Upper lobe of left lung (tissue), 6 donors: Measurements from ENCODE around the gene MCAT. TPM values are rescaled to one million over a fixed set of nuclear protein-coding genes. Genes with fewer than 3 reads are reported as not detected.

Source experiments
- ATAC-seq, 2 donors: fragments of 200-7000 bp; cut with Tn5 transposase; one replicate each; pipeline ENCODE4 v1.9.1; 2022; ENCODE audit warnings: mild to moderate bottlenecking in 2 of 2, moderate library complexity in 2 of 2; ENCODE audit not compliant: low FRiP score in 2 of 2
- DNase-seq, 2 donors: peaks; one replicate each; pipeline ENCODE4 v3.0.0-alpha.2; 2019 to 2020
- H3K27ac ChIP-seq, 4 donors: fragments of 200-600 bp; sonication (generic); one replicate each; pipeline ENCODE4 v1.5.1; 2016 to 2019
- H3K27me3 ChIP-seq, 4 donors: fragments of 200-600 bp; sonication (generic); one replicate each; pipeline ENCODE4 v1.5.1; 2017 to 2019
- H3K36me3 ChIP-seq, 4 donors: fragments of 200-600 bp; sonication (generic); one replicate each; pipeline ENCODE4 v1.5.1; 2016 to 2019
- H3K4me1 ChIP-seq, 4 donors: fragments of 200-600 bp; sonication (generic); one replicate each; pipeline ENCODE4 v1.5.1; 2018 to 2019
- H3K4me3 ChIP-seq, 4 donors: fragments of 200-600 bp; sonication (generic); one replicate each; pipeline ENCODE4 v1.5.1; 2017 to 2019; ENCODE audit warnings: mild to moderate bottlenecking in 2 of 4, moderate library complexity in 1 of 4
- H3K9me3 ChIP-seq, 4 donors: fragments of 200-600 bp; sonication (generic); one replicate each; pipeline ENCODE4 v1.5.1; 2018 to 2019
- CTCF ChIP-seq, 6 experiments: fragments of 450-650 bp in 4 of 6; fragments of 200-600 bp in 2 of 6; sonication (generic) in 2 of 6; IDR thresholded peaks; one replicate each; pipeline ENCODE4 v1.5.1; 2016 to 2019; ENCODE audit warnings: antibody characterized with exemption in 6 of 6
- EP300 ChIP-seq, 4 donors: sonication (generic); formaldehyde crosslinking; IDR thresholded peaks; one replicate each; pipeline ENCODE4 v1.5.1; 2017; ENCODE audit warnings: antibody characterized with exemption in 4 of 4, control low read depth in 2 of 4
- POLR2A ChIP-seq, 4 donors: fragments of 450-650 bp; IDR thresholded peaks; one replicate each; pipeline ENCODE4 v1.5.1; 2016 to 2017; ENCODE audit warnings: antibody characterized with exemption in 4 of 4, mild to moderate bottlenecking in 2 of 4
- POLR2AphosphoS5 ChIP-seq, 2 donors: sonication (generic); formaldehyde crosslinking; IDR thresholded peaks; one replicate each; pipeline ENCODE4 v1.5.1; 2017; ENCODE audit warnings: antibody characterized with exemption in 2 of 2
- WGBS, 2 donors: methylation state at CpG; one replicate each; pipeline ENCODE4 v1.1.5; 2017 to 2018; 5-methylcytosine and 5-hydroxymethylcytosine counted together
- total RNA-seq, 6 donors: library from RNA; depleted of rRNA in 4 of 6; stranded (reverse); fragments of >200 nt in 4 of 6; gene quantifications; one replicate each; pipeline versions ENCODE4 v1.1.0 to v1.2.1, GENCODE V29; 2016 to 2021
- donor health status: DM: no; HTN: no; CAD: no; lungs with moderate emphysema.
- donor health status: DM: no; HTN: yes; CAD: no; lungs with severe emphysema.

The MCAT gene
- total RNA-seq, 6 donors from 2014 or later = 15.6 to 34.4 (median 18.5) TPM

- no peak for ATAC-seq
- no peak for DNase-seq
- no peak overlapping the region for H3K4me3 ChIP-seq
- 79 to 80% methylated on average over 3 of the region's 3 CpGs for WGBS, 2 donors
- TF ChIP-seq CTCF (IDR thresholded peaks at IDR 0.05) = no peak
- no peak overlapping the region for H3K27ac ChIP-seq
- no peaks in the 10 kb centered on the region for H3K27me3 ChIP-seq
- peaks cover 0 to 12% (median 9%) of the 10 kb centered on the region in 4 donors for H3K36me3 ChIP-seq
- H3K4me1 ChIP-seq = peaks cover 11 to 26% (median 22%) of the 10 kb centered on the region in 4 donors
- no peaks in the 10 kb centered on the region for H3K9me3 ChIP-seq
These were observed 1.8 kb upstream of the MCAT start for GRCh38 chr22:43144949-43145348.

- TF ChIP-seq POLR2AphosphoS5 (IDR thresholded peaks at IDR 0.05) = no peak
- no peak for TF ChIP-seq CTCF (IDR thresholded peaks at IDR 0.05)
- Histone ChIP-seq H3K27me3 (no peaks in the 10 kb centered on the region), H3K27ac (peak overlapping the region in 3 of 4 donors; percentile 12 to 61 (median 36)), H3K9me3 (no peaks in the 10 kb centered on the region), H3K4me1 (peaks cover 13 to 25% (median 16%) of the 10 kb centered on the region in 4 donors), H3K36me3 (peaks cover 10 to 84% (median 46%) of the 10 kb centered on the region in 4 donors), H3K4me3 (no peak overlapping the region)
- ATAC-seq (no peak), DNase-seq (no peak)
- 65 to 74% methylated on average over 10 of the region's 10 CpGs for WGBS, 2 donors
These were observed 6.4 kb downstream of the MCAT start for GRCh38 chr22:43136801-43137200.

GRCh38 chr22:43136255-43136654 is 6.9 kb downstream of the MCAT start:
- Histone ChIP-seq H3K4me1 (peaks cover 10 to 24% (median 14%) of the 10 kb centered on the region in 4 donors), H3K4me3 (no peak overlapping the region), H3K27me3 (no peaks in the 10 kb centered on the region), H3K27ac (peak overlapping the region in 2 of 4 donors; percentile 36 to 61), H3K9me3 (no peaks in the 10 kb centered on the region), H3K36me3 (peaks cover 10 to 88% (median 46%) of the 10 kb centered on the region in 4 donors)
- ATAC-seq (peak in 1 of 2 donors; percentile 60), DNase-seq (peak in 1 of 2 donors; percentile 36)
- WGBS, 2 donors = 22 to 42% methylated on average over 5 to 9 of the region's 9 CpGs
- peak; percentile 43 to 66 (median 48) for TF ChIP-seq CTCF (IDR thresholded peaks at IDR 0.05)
- TF ChIP-seq POLR2A (IDR thresholded peaks at IDR 0.05) = no peak

- peaks cover 10 to 87% (median 43%) of the 10 kb centered on the region in 4 donors for H3K36me3 ChIP-seq
- WGBS, 2 donors = 62 to 88% methylated on average over 5 of the region's 5 CpGs
- H3K27ac ChIP-seq = peak overlapping the region in 3 of 4 donors; percentile 18 to 61 (median 36)
- DNase-seq (no peak), ATAC-seq (no peak)
- H3K4me3 ChIP-seq = no peak overlapping the region
- peaks cover 10 to 25% (median 14%) of the 10 kb centered on the region in 4 donors for H3K4me1 ChIP-seq
- TF ChIP-seq POLR2A (IDR thresholded peaks at IDR 0.05) (no peak), CTCF (IDR thresholded peaks at IDR 0.05) (no peak), POLR2AphosphoS5 (IDR thresholded peaks at IDR 0.05) (no peak), EP300 (IDR thresholded peaks at IDR 0.05) (no peak)
- H3K9me3 ChIP-seq = no peaks in the 10 kb centered on the region
- no peaks in the 10 kb centered on the region for H3K27me3 ChIP-seq
These were observed 7.6 kb downstream of the MCAT start for GRCh38 chr22:43135565-43135964.

GRCh38 chr22:43134553-43134952 is 8.6 kb downstream of the MCAT start:
- Histone ChIP-seq H3K9me3 (no peaks in the 10 kb centered on the region), H3K27ac (peak overlapping the region in 1 of 4 donors; percentile 13), H3K4me1 (peaks cover 10 to 29% (median 14%) of the 10 kb centered on the region in 4 donors), H3K27me3 (no peaks in the 10 kb centered on the region), H3K36me3 (peaks cover 10 to 79% (median 36%) of the 10 kb centered on the region in 4 donors), H3K4me3 (no peak overlapping the region)
- WGBS, 2 donors = 100% methylated on average over 3 of the region's 4 CpGs
- ATAC-seq (no peak), DNase-seq (no peak)
- no peak for TF ChIP-seq EP300 (IDR thresholded peaks at IDR 0.05)
- TF ChIP-seq POLR2A (IDR thresholded peaks at IDR 0.05) = no peak
- TF ChIP-seq POLR2AphosphoS5 (IDR thresholded peaks at IDR 0.05) = no peak
- TF ChIP-seq CTCF (IDR thresholded peaks at IDR 0.05) = no peak
